Psoas muscle (tissue), 8 donors: ENCODE measurements around the gene CIDEC. TPM values are rescaled to one million over a fixed set of nuclear protein-coding genes. Genes with fewer than 3 reads are reported as not detected.
"Not testable (repeated sequence)": the region's sequence is repeated elsewhere in the genome, so short reads cannot be mapped to it uniquely, and the experiment has no call there.

ENCODE experiments used
- ATAC-seq, 4 donors: fragments of 200-7000 bp; cut with Tn5 transposase; one replicate each; pipeline ENCODE4 v1.9.1; 2020; ENCODE audit warnings: moderate library complexity in 3 of 4, mild to moderate bottlenecking in 2 of 4
- DNase-seq, 2 donors: peaks; one replicate each; pipeline ENCODE4 v3.0.0-alpha.2; 2020
- H3K27ac ChIP-seq: fragments of 200-600 bp; one replicate; pipeline ENCODE4 v1.8.0; 2022
- H3K27me3 ChIP-seq, 3 donors: fragments of 200-600 bp in 1 of 3; one replicate each; pipeline versions ENCODE4 v1.6.1 to v1.8.0; 2013 to 2022; ENCODE audit warnings: low read length in 2 of 3, mild to moderate bottlenecking in 2 of 3, moderate library complexity in 1 of 3; ENCODE audit not compliant: insufficient read depth in 3 of 3
- H3K36me3 ChIP-seq, 2 donors: fragments of 200-600 bp in 1 of 2; one replicate each; pipeline versions ENCODE4 v1.6.1 to v1.8.0; 2013 to 2022; ENCODE audit warnings: low read depth in 1 of 2, mild to moderate bottlenecking in 1 of 2, moderate library complexity in 1 of 2; ENCODE audit not compliant: insufficient read depth in 1 of 2
- H3K4me1 ChIP-seq: fragments of 200-600 bp; one replicate; pipeline ENCODE4 v1.8.0; 2022
- H3K4me3 ChIP-seq: fragments of 200-600 bp; one replicate; pipeline ENCODE4 v1.8.0; 2022; ENCODE audit warnings: mild to moderate bottlenecking
- H3K9me3 ChIP-seq: fragments of 200-600 bp; one replicate; pipeline ENCODE4 v1.8.0; 2022
- CTCF ChIP-seq: fragments of 200-600 bp; IDR thresholded peaks from one replicate; pipeline ENCODE4 v1.8.0; 2022; ENCODE audit warnings: antibody characterized with exemption
- WGBS, 3 donors: extraction: QIAGEN DNeasy Blood & Tissue Kit; methylation state at CpG; one replicate each; pipeline versions ENCODE4 v1.1.6 to v1.1.7; 2013; 5-methylcytosine and 5-hydroxymethylcytosine counted together
- intact Hi-C, 2 donors: fragments of 100-400 bp; cut with DNase I; formaldehyde crosslinking; loops; one replicate each; pipeline versions ENCODE4 v1.11.0 to v1.14.2; 2022
- polyA plus RNA-seq, 3 donors: library from polyadenylated mRNA; stranded (reverse); fragments of 200-250 nt; gene quantifications; one replicate each; pipeline ENCODE4 v1.2.3, GENCODE V29; 2013
- total RNA-seq, 4 donors: library from RNA; stranded (reverse); fragmentation: NEBNext Ultra II Directional in 2 of 4; extraction: Animal tissue kit (Norgen Biotek cat#: 25700) in 2 of 4; gene quantifications; one replicate each; pipeline versions ENCODE4 v1.2.1 to v1.2.4, GENCODE V29; 2021 to 2023
- donor health status: healthy with polysubstance abuse.
- donor health status: DM: no; HTN: no; CAD: no; lungs with moderate emphysema.
- donor health status: Bipolar disorder and iron deficiency.
- donor health status: healthy.
- donor health status: DM: yes; HTN: yes; CAD: no.
- donor health status: DM: no; HTN: no; CAD: no.
- donor health status: DM: no; HTN: no; CAD: no.
- donor health status: DM: yes; HTN: yes; CAD: no.

Gene CIDEC
- total and polyA plus RNA-seq, 7 donors, result 0.75 to 15.0 (median 3.3) TPM

- Histone ChIP-seq H3K36me3 (peaks cover 0 to 7% of the 10 kb centered on the region in 2 donors), H3K27ac (no peak overlapping the region), H3K9me3 (no peaks in the 10 kb centered on the region), H3K4me1 (peaks cover 10% of the 10 kb centered on the region), H3K27me3 (no peaks in the 10 kb centered on the region), H3K4me3 (no peak overlapping the region)
- intact Hi-C loops, result no loop called here
- no peak for TF ChIP-seq CTCF
- DNase-seq (no peak), ATAC-seq (no peak)
- 71 to 75% (median 74%) methylated on average over 8 of the region's 8 CpGs for WGBS, 3 donors
These were observed 18.6 kb upstream of the CIDEC start for GRCh38 chr3:9898467-9899241.

- Histone ChIP-seq H3K27me3 (no peaks in the 10 kb centered on the region), H3K27ac (no peak overlapping the region), H3K4me3 (no peak overlapping the region), H3K36me3 (peaks cover 5 to 17% of the 10 kb centered on the region in 2 donors), H3K4me1 (peaks cover 10% of the 10 kb centered on the region), H3K9me3 (no peaks in the 10 kb centered on the region)
- intact Hi-C loops, result no loop called here
- DNase-seq (no peak), ATAC-seq (peak; percentile 26 to 78 (median 54))
- no peak for TF ChIP-seq CTCF
- WGBS, 3 donors, result 50 to 74% (median 70%) methylated on average over 4 of the region's 4 CpGs
These were observed 17.6 kb upstream of the CIDEC start for GRCh38 chr3:9897408-9898372.

GRCh38 chr3:9896755-9897407 is 16.8 kb upstream of the CIDEC start:
- ATAC-seq, DNase-seq, intact Hi-C loops, H3K4me1 ChIP-seq, H3K9me3 ChIP-seq, H3K27me3 ChIP-seq, H3K4me3 ChIP-seq, H3K27ac ChIP-seq: not testable (repeated sequence)
- H3K36me3 ChIP-seq, result peaks cover 10 to 20% of the 10 kb centered on the region in 2 donors
- WGBS, 3 donors, result 90 to 92% (median 91%) methylated on average over 9 to 10 of the region's 10 CpGs

- Histone ChIP-seq H3K4me1 (peaks cover 16% of the 10 kb centered on the region), H3K36me3 (peaks cover 10 to 20% of the 10 kb centered on the region in 2 donors)
- H3K4me3 ChIP-seq, intact Hi-C loops, H3K9me3 ChIP-seq, H3K27ac ChIP-seq, H3K27me3 ChIP-seq, ATAC-seq, DNase-seq: not testable (repeated sequence)
- 82 to 96% (median 95%) methylated on average over 3 of the region's 3 CpGs for WGBS, 3 donors
These were observed 15.7 kb upstream of the CIDEC start for GRCh38 chr3:9895715-9896114.

GRCh38 chr3:9893739-9894138 is 13.7 kb upstream of the CIDEC start:
- Histone ChIP-seq H3K4me1 (peaks cover 16% of the 10 kb centered on the region), H3K27me3 (no peaks in the 10 kb centered on the region), H3K36me3 (peaks cover 10 to 20% of the 10 kb centered on the region in 2 donors), H3K9me3 (no peaks in the 10 kb centered on the region), H3K4me3 (no peak overlapping the region), H3K27ac (peak overlapping the region; percentile 47)
- TF ChIP-seq CTCF, result no peak
- intact Hi-C loops, result no loop called here
- WGBS, 3 donors, result 55 to 60% (median 57%) methylated on average over 1 of the region's 1 CpG
- no peak for DNase-seq
- ATAC-seq, result no peak
